GM18526 (cell line): ENCODE measurements around the gene KCTD3.

ENCODE experiments used
- POLR2A ChIP-seq: IDR thresholded peaks from 3 replicates; pipeline ENCODE4 v1.6.1; 2011; ENCODE audit not compliant: insufficient read length; ENCODE audit errors: extremely low read depth

The KCTD3 gene

DNA sequence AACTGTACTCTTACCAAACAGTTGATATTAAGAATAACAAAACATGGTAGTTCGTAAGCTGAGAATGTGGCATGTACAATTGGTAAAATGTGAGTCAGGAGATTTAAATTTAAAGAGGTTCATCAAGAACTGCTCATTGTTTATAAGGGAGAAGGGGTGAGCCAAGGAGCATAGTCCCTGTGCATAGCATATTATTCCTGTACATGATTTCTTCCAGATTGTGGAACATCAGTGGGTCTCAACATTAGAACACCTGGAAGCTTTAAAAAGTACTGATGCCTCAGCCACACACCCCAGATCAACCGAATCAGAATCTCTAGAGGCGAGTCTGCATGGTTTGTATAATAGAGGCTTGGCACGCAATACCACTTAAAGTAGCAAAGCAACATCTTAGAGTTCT is 56.1 kb downstream of the KCTD3 start:
- TF ChIP-seq POLR2A: no peak

DNA sequence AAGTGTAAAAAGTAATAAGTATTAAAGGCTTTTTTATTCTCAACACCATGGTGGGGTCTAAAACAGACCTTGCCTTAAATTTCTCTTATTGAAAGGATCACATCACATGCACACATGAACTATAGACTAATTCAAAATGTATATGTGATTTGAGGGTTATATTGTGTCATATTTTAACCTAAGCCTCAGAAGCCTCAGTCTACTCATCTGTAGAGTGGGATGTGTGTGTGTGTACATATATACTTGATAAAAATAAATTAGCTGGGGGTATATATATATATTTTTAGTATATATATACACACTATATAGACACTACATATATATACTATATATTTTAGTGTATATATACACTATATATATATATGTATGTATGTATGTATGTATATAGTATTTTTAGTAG is 58.8 kb downstream of the KCTD3 start:
- TF ChIP-seq POLR2A: no peak

DNA sequence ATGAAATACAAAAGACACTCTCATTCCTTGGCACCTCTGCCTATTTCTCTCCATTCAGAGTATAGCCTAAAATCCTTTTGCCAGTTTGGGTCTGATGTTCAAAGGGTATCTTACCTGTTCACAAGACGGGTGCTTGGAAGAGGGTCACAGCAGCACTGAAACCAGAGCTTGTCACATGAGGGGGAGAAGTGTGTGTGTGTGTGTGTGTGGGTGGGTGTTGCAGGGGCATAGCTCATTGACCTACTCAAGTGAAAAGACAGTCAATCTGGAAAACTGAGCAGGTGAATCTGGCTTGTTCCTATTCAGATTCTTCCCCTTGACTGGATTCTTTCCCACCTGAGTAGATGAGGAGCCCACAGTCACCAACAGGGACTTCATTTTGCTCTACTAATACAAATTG is 63.9 kb downstream of the KCTD3 start:
- TF ChIP-seq POLR2A: no peak

DNA sequence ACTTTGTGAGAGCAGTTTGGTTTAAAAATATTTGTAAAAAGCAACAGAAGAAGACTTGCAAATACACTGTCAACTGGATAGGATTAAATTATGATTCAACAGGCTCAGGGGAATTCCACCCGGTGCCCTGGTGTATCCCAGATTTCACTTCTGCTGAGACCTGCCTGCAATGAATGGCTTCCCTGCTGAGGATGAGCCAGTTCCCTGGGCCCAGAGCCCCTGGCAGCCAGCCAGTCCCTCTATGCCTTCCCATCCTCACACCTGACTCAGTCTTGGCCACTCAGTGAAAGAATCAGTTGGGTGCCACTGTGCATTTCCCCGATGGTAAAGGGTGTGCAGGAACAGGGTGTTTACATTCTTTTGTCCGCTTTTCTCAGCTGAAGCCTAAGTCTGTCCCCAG is 64.4 kb downstream of the KCTD3 start:
- TF ChIP-seq POLR2A: no peak

DNA sequence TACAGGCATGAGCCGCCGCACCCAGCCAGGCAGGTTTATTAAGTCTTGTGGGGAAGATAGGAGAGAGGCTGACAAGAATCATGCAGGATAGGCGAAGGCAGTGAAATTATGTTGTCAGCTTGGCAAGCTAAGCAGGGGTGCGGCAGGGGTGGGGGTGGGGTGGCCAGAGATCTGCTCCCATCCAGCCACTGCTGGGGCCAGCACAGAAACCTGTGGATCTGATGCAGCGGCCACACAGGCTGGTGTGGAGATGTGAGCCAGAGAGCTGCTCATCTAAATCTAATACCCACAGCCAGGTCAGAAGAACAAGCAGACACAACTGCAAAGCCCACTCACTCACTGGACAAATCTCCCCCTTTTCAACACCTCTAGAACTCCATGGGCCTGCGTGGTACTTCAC is 68.7 kb downstream of the KCTD3 start:
- TF ChIP-seq POLR2A: no peak

DNA sequence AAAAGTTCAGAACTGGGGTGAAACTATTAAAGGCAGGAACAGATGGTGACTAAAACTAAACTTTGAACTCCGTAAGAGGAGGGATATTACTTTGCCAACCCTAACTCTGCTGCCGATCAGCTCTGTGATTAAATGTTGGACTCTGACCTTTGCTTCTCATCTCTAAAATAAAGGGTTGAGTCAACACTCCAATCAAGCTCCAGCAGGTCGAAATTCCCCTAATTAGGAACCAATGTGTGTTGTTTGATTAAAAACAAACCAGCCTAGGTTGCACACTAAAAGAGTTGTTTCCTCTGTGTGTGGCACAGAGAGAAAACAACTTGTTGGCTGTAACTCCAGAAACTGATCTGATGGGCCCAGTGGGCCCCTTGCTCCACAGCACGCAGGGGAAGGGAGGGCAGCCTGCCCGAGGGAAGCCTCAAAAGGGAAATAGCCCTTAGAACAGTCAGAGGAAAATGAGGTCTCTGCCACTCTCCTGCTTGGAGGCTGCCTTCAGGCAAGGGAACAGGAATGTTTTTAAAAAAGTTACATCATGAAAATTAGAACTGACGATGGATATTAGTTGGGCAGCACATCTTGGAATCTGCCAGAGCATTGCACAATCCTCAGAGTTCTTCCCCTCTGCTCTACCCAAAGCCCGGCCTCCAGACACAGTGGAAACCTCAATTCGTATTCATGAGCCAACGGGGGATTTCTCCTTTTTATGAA is 69.3 kb downstream of the KCTD3 start:
- no peak for TF ChIP-seq POLR2A

DNA sequence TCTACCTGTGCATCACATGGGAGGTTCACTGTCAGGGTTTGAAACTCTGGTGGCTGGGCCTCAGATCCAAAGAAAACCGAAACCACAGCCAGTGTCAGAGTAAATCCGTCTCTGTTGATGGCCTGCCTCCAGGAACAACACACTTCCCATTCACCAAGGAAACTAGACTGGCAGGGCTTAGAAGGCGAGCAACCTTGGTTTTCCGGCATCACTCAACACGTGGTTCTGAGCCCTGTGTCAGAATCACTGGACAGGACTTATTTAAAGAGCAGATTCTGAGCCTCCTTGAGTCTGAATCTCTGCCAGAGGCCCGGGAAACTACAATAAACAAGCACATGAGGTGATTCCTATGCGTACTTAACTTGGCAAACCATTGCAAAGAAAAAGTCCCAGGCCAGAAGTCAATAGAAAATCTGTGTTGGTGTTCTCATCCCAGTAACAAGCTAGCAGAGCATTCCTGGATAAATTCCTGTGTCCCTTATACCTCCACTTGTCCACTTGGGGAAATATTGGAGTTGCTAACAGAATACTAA is 70.0 kb downstream of the KCTD3 start:
- TF ChIP-seq POLR2A: no peak

DNA sequence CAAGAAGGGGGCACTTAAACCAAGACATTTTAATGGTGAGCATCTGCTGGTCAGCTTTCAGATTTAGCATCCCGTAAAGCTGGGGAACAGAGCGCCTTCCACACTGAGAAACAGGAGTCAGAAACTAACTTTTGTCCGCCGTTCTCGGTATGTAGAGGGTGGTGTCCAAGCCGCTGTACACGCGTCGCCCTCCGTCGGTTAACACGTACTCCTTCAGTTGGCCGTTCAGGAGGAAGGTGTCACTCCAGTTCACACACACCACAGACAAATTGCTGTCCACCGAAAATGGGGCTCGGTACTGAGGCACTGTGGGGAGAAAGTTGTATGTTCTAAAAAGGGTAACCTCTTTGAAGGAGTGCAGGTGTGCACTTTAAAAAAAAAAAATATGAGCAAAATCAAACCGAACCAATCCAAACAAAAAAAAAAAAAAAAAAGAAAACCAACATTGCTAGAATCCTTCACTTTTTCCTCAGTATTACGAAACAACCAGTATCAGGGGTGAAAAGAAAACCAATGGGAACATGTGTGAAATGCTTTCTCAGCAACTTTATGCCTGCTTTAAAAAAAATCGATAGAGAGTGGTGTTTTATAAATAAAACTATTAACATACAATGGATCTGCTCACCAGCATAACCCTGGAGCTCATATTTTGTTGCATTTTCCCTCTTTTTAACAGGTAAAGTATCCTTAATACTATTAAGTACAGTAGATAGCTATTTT is 73.5 kb downstream of the KCTD3 start:
- TF ChIP-seq POLR2A: no peak

DNA sequence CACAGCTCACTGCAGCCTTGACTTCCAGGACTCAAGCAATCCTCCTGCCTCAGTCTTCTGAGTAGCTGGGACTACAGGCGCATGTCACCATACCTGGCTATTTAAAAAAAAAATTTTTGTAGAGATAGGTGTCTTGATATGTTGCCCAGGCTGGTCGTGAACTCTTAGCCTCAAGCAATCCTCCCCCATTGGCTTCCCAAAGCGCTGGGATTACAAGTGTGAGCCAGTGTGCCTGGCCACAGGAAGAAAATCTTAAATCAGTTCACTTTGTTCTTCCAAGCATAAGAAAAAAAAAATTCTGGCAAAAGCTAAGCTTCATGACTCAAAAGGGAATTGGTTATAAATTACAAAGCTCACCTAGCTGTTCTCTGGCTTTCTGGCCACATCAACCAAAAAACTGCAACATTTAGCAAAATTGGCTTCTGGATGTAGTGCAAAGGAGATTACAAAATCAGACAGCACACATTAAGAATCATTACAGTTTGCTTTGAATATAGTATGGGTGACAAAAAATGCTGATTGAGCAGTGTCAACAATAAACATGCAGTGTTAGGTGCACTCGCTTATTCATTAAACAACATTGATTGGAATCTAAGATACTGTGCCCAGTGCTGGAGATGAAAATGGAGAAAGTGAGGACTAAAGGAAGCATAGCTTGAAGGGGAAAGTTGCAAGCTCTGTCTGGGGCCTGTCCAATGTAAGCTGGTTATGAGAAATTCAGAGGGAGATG is 76.7 kb downstream of the KCTD3 start:
- TF ChIP-seq POLR2A: no peak

DNA sequence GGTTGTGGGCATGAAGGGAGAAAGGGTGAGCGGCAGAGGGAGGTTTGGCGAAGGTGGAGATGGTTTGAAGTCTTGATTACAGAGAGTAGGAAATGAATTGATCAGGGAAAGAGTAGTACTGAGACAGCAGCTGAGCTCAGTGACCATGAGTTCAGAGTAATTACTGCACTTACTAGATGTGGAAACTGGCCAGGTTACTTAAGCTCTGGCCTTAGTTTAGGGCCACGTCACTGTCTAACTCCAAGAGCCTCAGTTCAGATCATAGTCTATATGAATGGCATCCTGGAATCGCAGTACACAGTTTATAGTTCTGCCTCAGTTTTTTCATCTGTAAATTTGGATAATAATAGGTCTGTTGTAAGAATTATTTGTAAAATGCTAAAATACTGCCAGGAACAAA is 78.1 kb downstream of the KCTD3 start:
- TF ChIP-seq POLR2A: no peak

DNA sequence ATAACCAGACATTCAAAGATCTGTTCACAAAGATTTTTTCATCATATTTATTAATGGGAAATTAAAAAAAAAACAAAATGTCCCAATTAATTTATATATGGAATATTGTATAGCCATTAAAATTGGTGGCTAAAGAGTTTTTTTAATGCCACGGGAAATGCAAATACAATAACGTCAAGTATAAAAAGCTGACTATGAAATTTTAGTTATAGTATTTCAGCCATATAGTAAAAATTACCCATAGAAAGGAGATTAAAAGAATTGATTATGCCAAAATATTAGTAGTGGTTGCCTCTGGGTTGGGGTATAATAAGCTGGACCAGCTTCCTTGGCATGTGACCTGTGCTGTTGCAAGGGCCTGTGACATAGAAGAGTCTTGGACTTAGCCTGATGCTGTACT is 78.8 kb downstream of the KCTD3 start:
- TF ChIP-seq POLR2A: no peak

DNA sequence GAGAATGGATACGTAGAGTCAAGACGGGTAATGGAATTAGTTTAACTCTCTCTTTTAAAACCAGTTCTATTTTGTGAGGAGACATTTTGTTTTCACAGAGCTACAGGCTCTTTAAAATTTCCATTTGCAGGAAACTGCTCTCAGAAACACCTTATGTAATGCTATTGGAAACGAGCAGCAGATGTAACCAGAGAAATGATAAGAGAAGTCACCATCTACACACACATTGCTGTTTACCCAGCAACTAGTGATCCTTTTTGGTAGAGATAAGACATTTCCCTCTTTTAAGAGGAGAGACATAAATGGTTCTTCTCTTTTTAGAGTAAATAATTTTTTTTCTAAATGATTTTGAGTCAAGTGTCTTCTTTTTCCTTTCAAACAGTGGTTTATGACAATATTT is 80.6 kb downstream of the KCTD3 start:
- no peak for TF ChIP-seq POLR2A

DNA sequence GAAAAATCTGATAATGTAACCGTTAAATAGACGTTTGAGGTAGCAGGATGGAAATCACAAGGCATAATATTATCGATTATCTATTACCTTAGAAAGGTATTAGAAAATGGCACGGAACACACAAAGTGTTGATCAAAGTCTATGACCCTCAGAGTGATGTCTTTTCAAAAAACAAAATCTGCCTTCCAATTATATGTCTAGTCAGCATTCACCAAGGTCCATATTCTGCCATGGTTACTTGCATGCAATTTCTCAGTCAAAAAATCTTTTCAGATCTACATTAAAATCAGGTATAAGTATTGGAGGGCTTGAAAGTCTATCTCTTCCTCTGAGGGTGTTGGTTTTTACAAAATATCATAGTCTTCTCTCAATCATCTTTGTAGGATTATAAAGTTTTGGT is 81.9 kb downstream of the KCTD3 start:
- no peak for TF ChIP-seq POLR2A

DNA sequence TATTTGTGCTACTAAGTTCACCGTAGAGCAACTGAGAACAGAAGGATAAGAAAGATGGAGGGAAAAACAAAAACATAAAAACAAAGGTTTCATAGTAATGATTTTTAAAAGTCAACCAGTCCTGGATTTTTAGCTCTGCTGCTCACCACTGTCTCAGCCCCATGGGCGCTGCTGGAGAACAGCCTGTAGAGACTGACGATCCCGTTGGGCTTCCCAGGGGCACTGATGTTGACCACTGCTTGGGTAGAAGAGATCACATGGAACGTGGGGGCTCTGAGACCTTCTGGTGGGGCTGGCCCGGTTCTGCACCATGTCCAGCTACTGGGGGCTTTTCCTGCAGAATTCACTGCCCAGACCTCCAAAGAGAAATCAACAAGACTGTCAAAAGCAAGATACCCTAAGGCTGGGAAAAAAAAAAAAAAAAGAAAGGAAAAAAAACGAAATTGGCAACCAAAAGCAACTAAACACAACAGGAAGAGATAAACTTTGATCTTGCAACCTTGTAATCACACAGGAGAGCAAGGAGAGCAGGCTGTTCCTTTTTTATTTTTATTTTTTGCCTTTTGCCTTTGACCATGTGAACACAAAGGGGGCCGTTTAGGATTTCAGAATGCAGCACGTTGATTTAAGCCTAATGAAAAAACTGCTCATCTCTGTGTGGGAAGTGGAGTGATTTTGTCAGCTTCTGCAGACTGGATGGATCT is 83.5 kb downstream of the KCTD3 start:
- no peak for TF ChIP-seq POLR2A

DNA sequence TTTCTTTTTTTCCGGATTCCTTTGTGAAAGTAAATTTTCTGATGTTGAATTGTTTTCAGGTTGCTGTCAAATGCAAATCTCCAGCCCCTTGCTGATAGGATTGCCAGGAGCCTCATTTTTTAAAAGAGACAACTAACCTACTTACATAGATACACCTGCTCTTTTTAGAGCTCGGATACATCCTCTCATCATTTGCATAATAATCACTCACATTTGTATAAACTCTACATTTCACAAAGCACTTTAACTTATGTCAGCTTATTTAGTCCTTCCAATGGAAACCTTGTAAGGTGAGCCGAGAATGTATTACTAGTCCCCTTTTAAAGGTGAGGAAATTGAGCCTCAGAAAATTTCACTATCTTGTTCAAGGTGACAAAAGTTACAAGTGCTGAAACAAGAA is 84.8 kb downstream of the KCTD3 start:
- no peak for TF ChIP-seq POLR2A
